Neural cell (in vitro differentiated cells): ENCODE measurements around the gene DYRK3. TPM values are rescaled to one million over a fixed set of nuclear protein-coding genes. Genes with fewer than 3 reads are reported as not detected.

Experiments used
- H2AFZ ChIP-seq: fragments of 200-600, 300-800 bp; sonication (generic), shearing (Covaris generic); 2 replicates; pipeline ENCODE4 v1.6.0; 2014; ENCODE audit warnings: low read depth, mild to moderate bottlenecking, antibody characterized with exemption, low read length, moderate library complexity
- H3F3A ChIP-seq: fragments of 200-600 bp; shearing (Covaris generic); 2 replicates; pipeline ENCODE4 v1.6.1; 2016; ENCODE audit warnings: mild to moderate bottlenecking, moderate library complexity, mixed read lengths, antibody characterized with exemption, low read length; ENCODE audit not compliant: insufficient read depth, poor library complexity, severe bottlenecking
- H3K27ac ChIP-seq: fragments of 200-600, 300-800 bp; sonication (generic), shearing (Covaris generic); 2 replicates; pipeline ENCODE4 v1.5.1; 2014; ENCODE audit warnings: mild to moderate bottlenecking, low read length, moderate library complexity
- H3K27me3 ChIP-seq: fragments of 300-800, 200-600 bp; sonication (generic), shearing (Covaris generic); 2 replicates; pipeline ENCODE4 v1.6.0; 2014; ENCODE audit warnings: mild to moderate bottlenecking, low read depth, low read length, moderate library complexity; ENCODE audit not compliant: insufficient read depth
- H3K36me3 ChIP-seq: fragments of 300-800, 200-600 bp; sonication (generic), shearing (Covaris generic); 2 replicates; pipeline ENCODE4 v1.5.1; 2014; ENCODE audit warnings: mild to moderate bottlenecking, antibody characterized with exemption, low read length, moderate library complexity; ENCODE audit not compliant: insufficient read depth
- H3K4me2 ChIP-seq: fragments of 300-800, 200-600 bp; sonication (generic), shearing (Covaris generic); 2 replicates; pipeline ENCODE4 v1.6.0; 2014; ENCODE audit warnings: mild to moderate bottlenecking, low read length
- H3K4me3 ChIP-seq: fragments of 300-800, 200-600 bp; sonication (generic), shearing (Covaris generic); 2 replicates; pipeline ENCODE4 v1.5.1; 2014; ENCODE audit warnings: mild to moderate bottlenecking, low read length, moderate library complexity
- H3K79me2 ChIP-seq: fragments of 200-600 bp; shearing (Covaris generic); replicated peaks from 2 replicates; pipeline ENCODE4 v1.6.0; 2014; ENCODE audit warnings: mild to moderate bottlenecking, low read length, moderate library complexity; ENCODE audit not compliant: insufficient read depth
- H3K9ac ChIP-seq: fragments of 300-800, 200-600 bp; sonication (generic), shearing (Covaris generic); 2 replicates; pipeline ENCODE4 v1.6.1; 2016; ENCODE audit warnings: mild to moderate bottlenecking, low read length, mixed read lengths
- H3K9me2 ChIP-seq: fragments of 200-600 bp; shearing (Covaris generic); 2 replicates; pipeline ENCODE4 v1.6.1; 2016; ENCODE audit warnings: mild to moderate bottlenecking, low read length, mixed read lengths; ENCODE audit not compliant: insufficient read depth
- H3K9me3 ChIP-seq: fragments of 200-600, 300-800 bp; sonication (generic), shearing (Covaris generic); 2 replicates; pipeline ENCODE4 v1.6.1; 2016; ENCODE audit warnings: mild to moderate bottlenecking, mixed run types, low read length, moderate library complexity, mixed read lengths
- H4K20me1 ChIP-seq: fragments of 200-600 bp; shearing (Covaris generic); 2 replicates; pipeline ENCODE4 v1.6.1; 2016; ENCODE audit warnings: mild to moderate bottlenecking, mixed run types; ENCODE audit not compliant: insufficient read depth
- EP300 ChIP-seq: fragments of 450-650 bp; conservative IDR thresholded peaks from 2 replicates; pipeline ENCODE4 v1.6.1; 2014; ENCODE audit warnings: antibody characterized with exemption, mild to moderate bottlenecking, moderate library complexity; ENCODE audit not compliant: poor library complexity, severe bottlenecking
- EZH2 ChIP-seq: fragments of 200-600, 300-800 bp; shearing (Covaris generic), sonication (generic); IDR thresholded peaks from 2 replicates; pipeline ENCODE4 v1.6.1; 2014; ENCODE audit warnings: antibody characterized with exemption, low read length, borderline replicate concordance, mild to moderate bottlenecking; ENCODE audit not compliant: insufficient read depth, poor library complexity, severe bottlenecking
- MXI1 ChIP-seq: fragments of 450-650 bp; conservative IDR thresholded peaks from 2 replicates; pipeline ENCODE4 v1.6.1; 2014; ENCODE audit warnings: antibody characterized with exemption, mild to moderate bottlenecking; ENCODE audit not compliant: poor library complexity, severe bottlenecking
- POLR2AphosphoS5 ChIP-seq: IDR thresholded peaks from 2 replicates; pipeline ENCODE4 v1.6.1; 2012
- RAD21 ChIP-seq: fragments of 450-650 bp; conservative IDR thresholded peaks from 2 replicates; pipeline ENCODE4 v1.6.1; 2014; ENCODE audit warnings: antibody characterized with exemption, mild to moderate bottlenecking, moderate library complexity
- SMC3 ChIP-seq: fragments of 450-650 bp; conservative IDR thresholded peaks from 2 replicates; pipeline ENCODE4 v1.6.1; 2014; ENCODE audit warnings: antibody characterized with exemption, mild to moderate bottlenecking, moderate library complexity; ENCODE audit not compliant: poor library complexity
- TAF1 ChIP-seq: IDR thresholded peaks from 2 replicates; pipeline ENCODE4 v1.6.1; 2012; ENCODE audit warnings: low read depth
- polyA plus RNA-seq: library from polyadenylated mRNA; depleted of rRNA; stranded (reverse); fragments of >200 nt; gene quantifications from 2 replicates; pipeline ENCODE4 v1.2.3, GENCODE V29; 2014
- TF ChIP-seq, protein P1 (sequence below): IDR thresholded peaks from 2 replicates; pipeline ENCODE4 v1.6.1; 2012; ENCODE audit warnings: borderline replicate concordance
- TF ChIP-seq, protein P2 (sequence below): fragments of 450-650 bp; IDR thresholded peaks from 2 replicates; pipeline ENCODE4 v1.5.1; 2014; ENCODE audit warnings: antibody characterized with exemption, mild to moderate bottlenecking, moderate library complexity; ENCODE audit not compliant: poor library complexity, severe bottlenecking

Gene DYRK3
- polyA plus RNA-seq, 1 donor from 2014 or later, result 7.5 TPM

DNA sequence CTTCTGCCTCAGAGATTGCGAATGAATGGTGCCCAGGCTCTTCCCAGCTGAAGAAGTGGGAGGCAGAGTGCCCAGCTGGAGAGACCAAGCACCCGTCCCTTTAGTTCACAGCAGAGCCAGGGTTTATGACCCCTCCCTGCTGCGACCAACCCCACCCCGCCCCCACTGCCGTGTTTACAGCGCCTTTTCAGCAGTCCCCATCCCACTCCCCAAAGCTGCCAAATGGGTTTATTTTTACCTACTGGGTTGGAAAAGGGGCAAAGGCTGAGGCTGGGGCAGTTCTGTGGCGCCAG is 23.6 kb downstream of the DYRK3 start:
- Histone ChIP-seq H3F3A (no peaks in the 10 kb centered on the region), H3K79me2 (no peaks in the 10 kb centered on the region), H3K4me2 (no peak overlapping the region), H3K9ac (no peak overlapping the region), H3K4me3 (no peak overlapping the region), H2AFZ (no peak overlapping the region), H3K9me3 (no peaks in the 10 kb centered on the region), H3K27ac (no peak overlapping the region), H3K36me3 (no peaks in the 10 kb centered on the region), H3K9me2 (no peaks in the 10 kb centered on the region), H4K20me1 (no peaks in the 10 kb centered on the region), H3K27me3 (peaks cover 6% of the 10 kb centered on the region)
- no peak for TF ChIP-seq MXI1
- no peak for TF ChIP-seq SMC3
- TF ChIP-seq POLR2AphosphoS5, result no peak
- no peak for TF ChIP-seq EP300
- no peak for TF ChIP-seq TAF1
- TF ChIP-seq, protein P1, sequence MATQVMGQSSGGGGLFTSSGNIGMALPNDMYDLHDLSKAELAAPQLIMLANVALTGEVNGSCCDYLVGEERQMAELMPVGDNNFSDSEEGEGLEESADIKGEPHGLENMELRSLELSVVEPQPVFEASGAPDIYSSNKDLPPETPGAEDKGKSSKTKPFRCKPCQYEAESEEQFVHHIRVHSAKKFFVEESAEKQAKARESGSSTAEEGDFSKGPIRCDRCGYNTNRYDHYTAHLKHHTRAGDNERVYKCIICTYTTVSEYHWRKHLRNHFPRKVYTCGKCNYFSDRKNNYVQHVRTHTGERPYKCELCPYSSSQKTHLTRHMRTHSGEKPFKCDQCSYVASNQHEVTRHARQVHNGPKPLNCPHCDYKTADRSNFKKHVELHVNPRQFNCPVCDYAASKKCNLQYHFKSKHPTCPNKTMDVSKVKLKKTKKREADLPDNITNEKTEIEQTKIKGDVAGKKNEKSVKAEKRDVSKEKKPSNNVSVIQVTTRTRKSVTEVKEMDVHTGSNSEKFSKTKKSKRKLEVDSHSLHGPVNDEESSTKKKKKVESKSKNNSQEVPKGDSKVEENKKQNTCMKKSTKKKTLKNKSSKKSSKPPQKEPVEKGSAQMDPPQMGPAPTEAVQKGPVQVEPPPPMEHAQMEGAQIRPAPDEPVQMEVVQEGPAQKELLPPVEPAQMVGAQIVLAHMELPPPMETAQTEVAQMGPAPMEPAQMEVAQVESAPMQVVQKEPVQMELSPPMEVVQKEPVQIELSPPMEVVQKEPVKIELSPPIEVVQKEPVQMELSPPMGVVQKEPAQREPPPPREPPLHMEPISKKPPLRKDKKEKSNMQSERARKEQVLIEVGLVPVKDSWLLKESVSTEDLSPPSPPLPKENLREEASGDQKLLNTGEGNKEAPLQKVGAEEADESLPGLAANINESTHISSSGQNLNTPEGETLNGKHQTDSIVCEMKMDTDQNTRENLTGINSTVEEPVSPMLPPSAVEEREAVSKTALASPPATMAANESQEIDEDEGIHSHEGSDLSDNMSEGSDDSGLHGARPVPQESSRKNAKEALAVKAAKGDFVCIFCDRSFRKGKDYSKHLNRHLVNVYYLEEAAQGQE, result no peak
- TF ChIP-seq EZH2, result no peak
- TF ChIP-seq, protein P2, sequence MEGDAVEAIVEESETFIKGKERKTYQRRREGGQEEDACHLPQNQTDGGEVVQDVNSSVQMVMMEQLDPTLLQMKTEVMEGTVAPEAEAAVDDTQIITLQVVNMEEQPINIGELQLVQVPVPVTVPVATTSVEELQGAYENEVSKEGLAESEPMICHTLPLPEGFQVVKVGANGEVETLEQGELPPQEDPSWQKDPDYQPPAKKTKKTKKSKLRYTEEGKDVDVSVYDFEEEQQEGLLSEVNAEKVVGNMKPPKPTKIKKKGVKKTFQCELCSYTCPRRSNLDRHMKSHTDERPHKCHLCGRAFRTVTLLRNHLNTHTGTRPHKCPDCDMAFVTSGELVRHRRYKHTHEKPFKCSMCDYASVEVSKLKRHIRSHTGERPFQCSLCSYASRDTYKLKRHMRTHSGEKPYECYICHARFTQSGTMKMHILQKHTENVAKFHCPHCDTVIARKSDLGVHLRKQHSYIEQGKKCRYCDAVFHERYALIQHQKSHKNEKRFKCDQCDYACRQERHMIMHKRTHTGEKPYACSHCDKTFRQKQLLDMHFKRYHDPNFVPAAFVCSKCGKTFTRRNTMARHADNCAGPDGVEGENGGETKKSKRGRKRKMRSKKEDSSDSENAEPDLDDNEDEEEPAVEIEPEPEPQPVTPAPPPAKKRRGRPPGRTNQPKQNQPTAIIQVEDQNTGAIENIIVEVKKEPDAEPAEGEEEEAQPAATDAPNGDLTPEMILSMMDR, result no peak
- TF ChIP-seq RAD21, result no peak

DNA sequence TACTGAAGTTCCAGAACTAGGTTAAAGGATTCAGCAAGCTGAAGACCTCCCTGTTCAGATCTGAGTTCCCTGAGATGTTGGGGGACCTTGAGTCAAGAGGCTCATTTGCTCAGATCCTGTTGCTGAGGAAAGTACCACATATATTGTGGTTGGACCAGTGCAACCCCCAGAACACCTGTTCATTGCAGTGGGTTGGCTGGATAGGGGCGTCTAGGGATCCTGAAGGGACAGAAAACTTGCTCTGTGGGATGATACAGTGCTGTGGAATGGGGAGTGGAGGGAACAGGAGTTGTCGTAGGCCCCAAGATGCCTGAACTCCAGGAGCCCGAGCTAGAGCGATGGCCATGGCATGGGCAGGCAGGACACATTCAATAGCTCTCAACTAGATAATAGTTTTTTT is 24.8 kb downstream of the DYRK3 start:
- H2AFZ ChIP-seq, result no peak overlapping the region
- no peak overlapping the region for H3K4me2 ChIP-seq
- peaks cover 9% of the 10 kb centered on the region for H3K27me3 ChIP-seq
- no peaks in the 10 kb centered on the region for H3K36me3 ChIP-seq
- no peaks in the 10 kb centered on the region for H3K9me3 ChIP-seq
- TF ChIP-seq SMC3, result no peak
- H3K9me2 ChIP-seq, result no peaks in the 10 kb centered on the region
- no peak overlapping the region for H3K9ac ChIP-seq
- H3K79me2 ChIP-seq, result no peaks in the 10 kb centered on the region
- H3F3A ChIP-seq, result no peaks in the 10 kb centered on the region
- H3K27ac ChIP-seq, result no peak overlapping the region
- H4K20me1 ChIP-seq, result no peaks in the 10 kb centered on the region
- H3K4me3 ChIP-seq, result no peak overlapping the region

DNA sequence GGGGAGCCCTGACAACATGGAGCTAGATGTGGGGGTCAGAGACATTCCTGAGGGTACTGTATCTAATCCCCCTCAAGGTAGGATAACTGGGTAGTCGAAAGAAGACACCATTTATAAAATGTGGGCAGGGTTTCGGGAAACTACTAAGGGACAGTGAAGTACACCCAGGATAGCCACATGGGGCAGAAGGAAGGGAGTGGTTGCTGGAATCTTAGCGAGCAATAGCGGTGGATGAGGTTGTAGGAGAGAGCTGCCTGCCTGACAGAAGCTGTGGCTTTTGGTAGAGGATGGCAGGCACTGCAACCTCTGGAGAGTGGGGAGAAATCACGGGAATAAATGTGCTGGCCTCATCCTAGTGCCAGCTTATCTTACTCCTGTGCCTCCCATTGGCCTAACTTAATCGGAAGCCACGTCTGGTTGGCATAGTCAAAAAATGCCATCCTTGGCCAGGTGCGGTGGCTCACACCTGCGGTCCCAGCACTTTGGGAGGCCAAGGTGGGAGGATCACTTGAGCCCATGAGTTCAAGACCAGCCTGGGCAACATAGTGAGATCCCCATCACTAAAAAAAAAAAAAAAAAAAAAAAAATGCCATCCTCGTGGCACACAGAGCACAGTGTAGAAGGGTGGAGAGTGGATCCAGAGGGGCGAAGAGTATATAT is 26.0 kb downstream of the DYRK3 start:
- H3K9me3 ChIP-seq, result no peaks in the 10 kb centered on the region
- H3K27ac ChIP-seq, result no peak overlapping the region
- H2AFZ ChIP-seq, result no peak overlapping the region
- peaks cover 14% of the 10 kb centered on the region for H3K27me3 ChIP-seq
- TF ChIP-seq, protein P1, result no peak
- TF ChIP-seq POLR2AphosphoS5 (no peak), RAD21 (no peak), EP300 (no peak), MXI1 (no peak), SMC3 (no peak), EZH2 (no peak), TAF1 (no peak)
- TF ChIP-seq, protein P2, result no peak
- no peaks in the 10 kb centered on the region for H3K9me2 ChIP-seq
- H3K4me2 ChIP-seq, result no peak overlapping the region
- no peak overlapping the region for H3K4me3 ChIP-seq
- H3K79me2 ChIP-seq, result no peaks in the 10 kb centered on the region
- no peak overlapping the region for H3K9ac ChIP-seq
- no peaks in the 10 kb centered on the region for H3F3A ChIP-seq
- H3K36me3 ChIP-seq, result no peaks in the 10 kb centered on the region
- no peaks in the 10 kb centered on the region for H4K20me1 ChIP-seq
